Skeletal muscle tissue (tissue), 4 donors: Measurements from ENCODE around the gene USP2. TPM values are rescaled to one million over a fixed set of nuclear protein-coding genes. Genes with fewer than 3 reads are reported as not detected.

ENCODE experiments used
- H3K27ac ChIP-seq: one replicate; pipeline ENCODE4 v1.7.0; 2013; ENCODE audit warnings: mild to moderate bottlenecking, low read depth, low read length, inconsistent platforms
- H3K27me3 ChIP-seq, 3 donors: one replicate each; pipeline ENCODE4 v1.7.0; 2013; ENCODE audit warnings: low read length in 3 of 3; ENCODE audit not compliant: control insufficient read depth in 3 of 3, insufficient read depth in 3 of 3
- H3K36me3 ChIP-seq, 3 donors: one replicate each; pipeline ENCODE4 v1.7.0; 2013; ENCODE audit warnings: low read length in 3 of 3; ENCODE audit not compliant: control insufficient read depth in 3 of 3, insufficient read depth in 3 of 3
- H3K4me1 ChIP-seq, 3 donors: one replicate each; pipeline ENCODE4 v1.7.0; 2013; ENCODE audit warnings: low read length in 3 of 3, mild to moderate bottlenecking in 3 of 3; ENCODE audit not compliant: control insufficient read depth in 3 of 3, insufficient read depth in 3 of 3
- H3K4me3 ChIP-seq, 3 donors: one replicate each; pipeline ENCODE4 v1.7.0; 2013; ENCODE audit warnings: low read length in 3 of 3
- H3K9ac ChIP-seq, 3 donors: one replicate each; pipeline ENCODE4 v1.7.0; 2013; ENCODE audit warnings: low read length in 3 of 3, mild to moderate bottlenecking in 3 of 3, moderate library complexity in 2 of 3, low read depth in 1 of 3
- H3K9me3 ChIP-seq, 3 donors: one replicate each; pipeline ENCODE4 v1.7.0; 2013; ENCODE audit warnings: low read length in 3 of 3; ENCODE audit not compliant: control insufficient read depth in 3 of 3
- total RNA-seq: library from RNA; depleted of rRNA; stranded (reverse); fragments of >200 nt; gene quantifications from one replicate; pipeline ENCODE4 v1.2.3, GENCODE V29; 2014
- donor health status: Osteomylitis.

Gene USP2
- total RNA-seq, 1 donor from 2014 or later = 8.9 TPM

- peaks cover 0 to 9% (median 8%) of the 10 kb centered on the region in 3 donors for H3K27me3 ChIP-seq
- H3K9me3 ChIP-seq = no peaks in the 10 kb centered on the region
- peak overlapping the region; percentile 84 for H3K27ac ChIP-seq
- no peak overlapping the region for H3K4me3 ChIP-seq
- H3K4me1 ChIP-seq = peaks cover 47 to 65% (median 59%) of the 10 kb centered on the region in 3 donors
- H3K9ac ChIP-seq = peak overlapping the region in 2 of 3 donors; percentile 17 to 79
- H3K36me3 ChIP-seq = no peaks in the 10 kb centered on the region
Measured at GRCh38 chr11:119319700-119320239, 61.7 kb downstream of the USP2 start.

GRCh38 chr11:119319136-119319699 is 62.3 kb downstream of the USP2 start:
- Histone ChIP-seq H3K9me3 (no peaks in the 10 kb centered on the region), H3K36me3 (peaks cover 0 to 4% (median 2%) of the 10 kb centered on the region in 3 donors), H3K9ac (peak overlapping the region; percentile 17 to 79 (median 27)), H3K27me3 (peaks cover 0 to 9% (median 8%) of the 10 kb centered on the region in 3 donors), H3K4me3 (peak overlapping the region in 1 of 3 donors; percentile 45), H3K4me1 (peaks cover 47 to 65% (median 59%) of the 10 kb centered on the region in 3 donors), H3K27ac (peak overlapping the region; percentile 84)

- no peaks in the 10 kb centered on the region for H3K9me3 ChIP-seq
- H3K27me3 ChIP-seq = peaks cover 0 to 9% (median 8%) of the 10 kb centered on the region in 3 donors
- H3K4me3 ChIP-seq = peak overlapping the region in 1 of 3 donors; percentile 45
- H3K4me1 ChIP-seq = peaks cover 47 to 65% (median 59%) of the 10 kb centered on the region in 3 donors
- peaks cover 0 to 4% (median 2%) of the 10 kb centered on the region in 3 donors for H3K36me3 ChIP-seq
- peak overlapping the region; percentile 84 for H3K27ac ChIP-seq
- peak overlapping the region in 2 of 3 donors; percentile 17 to 79 for H3K9ac ChIP-seq
Measured at GRCh38 chr11:119318240-119319135, 63.0 kb downstream of the USP2 start.

GRCh38 chr11:119317592-119318239 is 63.8 kb downstream of the USP2 start:
- H3K9ac ChIP-seq = peak overlapping the region; percentile 19 to 79 (median 74)
- H3K4me1 ChIP-seq = peaks cover 47 to 62% (median 61%) of the 10 kb centered on the region in 3 donors
- peaks cover 0 to 9% (median 8%) of the 10 kb centered on the region in 3 donors for H3K27me3 ChIP-seq

DNA sequence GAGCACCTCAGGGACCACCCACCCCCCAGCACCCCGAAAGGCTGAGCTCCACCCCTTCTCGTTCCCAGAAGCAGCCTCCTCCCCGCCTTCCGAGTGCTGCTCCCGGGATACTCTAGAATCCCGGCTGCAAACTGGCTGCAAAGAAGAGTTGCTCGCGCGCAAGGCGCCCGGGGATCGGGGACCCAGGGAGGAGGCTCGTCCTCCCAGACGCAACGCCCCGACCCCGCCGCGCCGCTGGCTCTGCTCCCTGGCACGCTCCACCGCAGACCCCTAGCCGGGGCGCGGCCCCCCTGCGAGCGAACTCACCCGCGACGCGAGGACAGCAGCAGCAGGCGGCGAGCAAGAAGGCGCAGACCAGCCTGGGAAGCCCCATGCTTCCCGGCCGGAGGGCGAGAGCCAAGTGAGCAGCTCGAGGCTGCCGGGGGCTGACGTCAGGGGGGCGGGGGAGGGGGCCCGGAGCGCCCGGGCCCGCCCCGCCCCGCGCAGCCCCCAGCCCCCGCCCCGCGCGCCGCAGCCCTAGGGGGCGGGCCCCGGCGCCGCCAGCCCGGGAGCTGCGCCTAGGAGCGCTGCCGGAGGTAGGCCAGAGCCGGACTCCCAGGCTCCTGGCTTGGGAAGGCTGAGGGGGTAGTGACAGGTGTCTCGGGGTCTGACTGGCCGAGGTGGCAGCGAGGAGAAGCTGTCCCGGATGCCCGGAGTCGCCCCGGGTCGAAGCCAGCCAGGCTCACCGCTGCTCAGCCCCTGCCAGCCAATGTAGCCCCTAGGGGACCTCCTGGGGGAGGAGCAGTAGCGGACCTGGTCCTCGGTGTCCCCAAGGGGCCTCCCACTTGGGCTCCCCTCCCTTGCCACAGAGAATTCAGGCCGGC is 64.5 kb downstream of the USP2 start, which contains the start of gene MCAM:
TSS of gene MCAM (minus strand) at position 402 of the 863 bp plus-strand sequence. CDS start at position 373, 29 bp downstream.
- Histone ChIP-seq H3K36me3 (peaks cover 0 to 9% (median 7%) of the 10 kb centered on the region in 3 donors), H3K4me1 (peaks cover 47 to 66% (median 59%) of the 10 kb centered on the region in 3 donors), H3K27me3 (peaks cover 0 to 9% (median 8%) of the 10 kb centered on the region in 3 donors), H3K4me3 (peak within 1 kb of the TSS; percentile 70 to 77 (median 70)), H3K9ac (peak within 1 kb of the TSS; percentile 69 to 81 (median 74)), H3K9me3 (no peaks in the 10 kb centered on the region), H3K27ac (peak within 1 kb of the TSS; percentile 84)

More at GRCh38 chr11:119317592-119318239, 63.8 kb downstream of the USP2 start:
- Histone ChIP-seq H3K36me3 (peaks cover 0 to 6% (median 4%) of the 10 kb centered on the region in 3 donors), H3K27ac (peak overlapping the region; percentile 84), H3K9me3 (no peaks in the 10 kb centered on the region), H3K4me3 (peak overlapping the region; percentile 30 to 63 (median 59))

GRCh38 chr11:119316016-119316728 is 65.3 kb downstream of the USP2 start:
- peak overlapping the region; percentile 69 to 81 (median 74) for H3K9ac ChIP-seq
- peaks cover 45 to 59% (median 52%) of the 10 kb centered on the region in 3 donors for H3K4me1 ChIP-seq
- H3K36me3 ChIP-seq = peaks cover 2 to 12% (median 12%) of the 10 kb centered on the region in 3 donors
- H3K27ac ChIP-seq = peak overlapping the region; percentile 78
- peaks cover 0 to 9% (median 8%) of the 10 kb centered on the region in 3 donors for H3K27me3 ChIP-seq
- peak overlapping the region; percentile 70 to 77 (median 70) for H3K4me3 ChIP-seq
- H3K9me3 ChIP-seq = no peaks in the 10 kb centered on the region

DNA sequence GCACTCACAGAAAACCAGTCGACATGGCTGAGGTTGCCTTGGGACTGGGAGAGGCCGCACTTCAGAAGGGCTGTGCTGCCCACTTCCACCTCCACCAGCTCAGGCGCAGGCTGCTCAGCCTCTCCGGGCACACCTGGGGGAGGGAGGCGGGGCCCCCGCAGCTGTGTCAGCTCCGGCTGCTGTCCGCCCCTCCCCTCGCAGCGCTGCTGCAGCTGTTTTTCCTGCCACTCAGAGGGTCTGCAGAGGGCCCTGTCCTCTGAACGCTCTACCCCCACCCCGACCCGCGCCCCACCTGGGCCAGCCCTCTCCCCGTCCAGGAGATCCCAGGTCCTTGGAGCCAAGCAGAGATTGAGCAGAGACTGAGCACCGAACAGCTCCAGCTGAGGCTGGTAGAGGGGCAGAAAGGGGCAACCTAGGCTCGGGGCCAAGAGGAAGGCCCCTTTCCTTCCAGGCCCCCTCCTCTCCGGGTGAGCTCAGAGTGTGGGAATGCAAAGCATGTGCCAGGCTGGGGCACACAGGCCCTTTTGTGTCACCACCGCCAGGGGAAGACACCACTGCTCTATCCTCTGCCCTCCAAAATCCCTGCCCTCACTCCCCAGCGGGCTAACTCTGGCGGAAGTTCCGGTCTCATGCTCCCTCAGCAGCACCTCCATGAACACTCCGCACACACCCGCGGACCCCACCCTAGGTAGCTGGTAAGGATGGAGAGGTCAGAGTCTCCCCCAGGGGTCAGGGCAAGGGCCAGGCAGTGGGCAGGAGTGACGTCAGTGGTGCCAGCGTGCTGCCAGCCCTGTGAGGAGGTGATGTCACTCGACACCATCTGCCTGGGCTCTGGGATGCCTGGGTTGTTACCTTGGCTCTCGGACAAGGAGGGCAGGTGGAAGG is 66.1 kb downstream of the USP2 start:
- peaks cover 0 to 9% (median 4%) of the 10 kb centered on the region in 3 donors for H3K27me3 ChIP-seq
- H3K9me3 ChIP-seq = no peaks in the 10 kb centered on the region
- H3K4me1 ChIP-seq = peaks cover 41 to 53% (median 53%) of the 10 kb centered on the region in 3 donors
- H3K36me3 ChIP-seq = peaks cover 7 to 17% (median 16%) of the 10 kb centered on the region in 3 donors
- peak overlapping the region; percentile 69 to 81 (median 74) for H3K9ac ChIP-seq
- H3K27ac ChIP-seq = peak overlapping the region; percentile 78
- H3K4me3 ChIP-seq = peak overlapping the region; percentile 70 to 77 (median 70)
